Body of pancreas (tissue), 4 donors: ENCODE measurements around the gene NF1. TPM values are rescaled to one million over a fixed set of nuclear protein-coding genes. Genes with fewer than 3 reads are reported as not detected.

Experiments
- ATAC-seq: fragments of 150-250 bp; one replicate; pipeline ENCODE4 v1.9.1; 2016
- DNase-seq, 4 donors: peaks; one replicate each; pipeline ENCODE4 v3.0.0-alpha.2; 2019
- H3K27ac ChIP-seq, 4 donors: fragments of 200-600 bp; sonication (generic); 1 replicate in 3 of 4; 2 replicates in 1 of 4; pipeline versions ENCODE4 v1.5.1 to v1.6.1; 2016 to 2019; ENCODE audit warnings: mild to moderate bottlenecking in 1 of 4, mixed read lengths in 1 of 4, moderate library complexity in 1 of 4
- H3K27me3 ChIP-seq, 2 donors: fragments of 200-600 bp; sonication (generic); one replicate each; pipeline ENCODE4 v1.6.0; 2016; ENCODE audit warnings: mild to moderate bottlenecking in 1 of 2
- H3K36me3 ChIP-seq, 2 donors: fragments of 200-600 bp; sonication (generic); replicated peaks in 1 of 2; 2 replicates each; pipeline ENCODE4 v1.5.1; 2016; ENCODE audit warnings: low read depth in 2 of 2; ENCODE audit not compliant: insufficient read depth in 1 of 2
- H3K4me1 ChIP-seq: fragments of 200-600 bp; sonication (generic); one replicate; pipeline ENCODE4 v1.6.0; 2016
- H3K4me3 ChIP-seq, 2 donors: fragments of 200-600 bp; sonication (generic); 1 replicate in 1 of 2; 2 replicates in 1 of 2; pipeline ENCODE4 v1.5.1; 2016 to 2019
- H3K9me3 ChIP-seq, 3 donors: fragments of 200-600 bp; sonication (generic); 1 replicate in 2 of 3; 2 replicates in 1 of 3; pipeline ENCODE4 v1.5.1; 2016
- CTCF ChIP-seq, 7 experiments: fragments of 450-650 bp in 4 of 7; fragments of 200-600 bp in 3 of 7; sonication (generic) in 3 of 7; IDR thresholded peaks; one replicate each; pipeline ENCODE4 v1.5.1; 2016 to 2019; ENCODE audit warnings: antibody characterized with exemption in 7 of 7
- POLR2A ChIP-seq, 3 donors: fragments of 450-650 bp; IDR thresholded peaks; one replicate each; pipeline ENCODE4 v1.6.1; 2016; ENCODE audit warnings: antibody characterized with exemption in 3 of 3, mild to moderate bottlenecking in 2 of 3
- WGBS, 2 donors: methylation state at CpG; one replicate each; pipeline ENCODE4 v1.1.5; 2017; 5-methylcytosine and 5-hydroxymethylcytosine counted together
- intact Hi-C: fragments of 100-400 bp; cut with DNase I; formaldehyde crosslinking; loops from one replicate; pipeline ENCODE4 v1.15.1; 2023
- total RNA-seq, 2 donors: library from RNA; depleted of rRNA; stranded (reverse); fragments of >200 nt; gene quantifications; one replicate each; pipeline ENCODE4 v1.1.0, GENCODE V29; 2016

Gene NF1
- total RNA-seq, 2 donors from 2014 or later, result 54.7 to 57.1 TPM

- Histone ChIP-seq H3K36me3 (no peaks in the 10 kb centered on the region), H3K27ac (no peak overlapping the region), H3K4me3 (no peak overlapping the region), H3K9me3 (no peaks in the 10 kb centered on the region), H3K27me3 (no peaks in the 10 kb centered on the region), H3K4me1 (no peaks in the 10 kb centered on the region)
- no peak for DNase-seq
- WGBS, 2 donors, result 63 to 84% methylated on average over 2 of the region's 2 CpGs
- intact Hi-C loops, result no loop called here
- TF ChIP-seq POLR2A (IDR thresholded peaks at IDR 0.05) (no peak), CTCF (IDR thresholded peaks at IDR 0.05) (no peak)
- ATAC-seq, result no peak
These were observed 43.3 kb upstream of the NF1 start for GRCh38 chr17:31051506-31051905.

- intact Hi-C loops, result no loop called here
- peak; percentile 16 to 62 (median 40) for DNase-seq
- Histone ChIP-seq H3K4me3 (no peak overlapping the region), H3K36me3 (no peaks in the 10 kb centered on the region), H3K27ac (no peak overlapping the region), H3K4me1 (no peaks in the 10 kb centered on the region), H3K27me3 (no peaks in the 10 kb centered on the region), H3K9me3 (no peaks in the 10 kb centered on the region)
- ATAC-seq, result peak; percentile 68
- WGBS, 2 donors, result 62 to 81% methylated on average over 9 of the region's 9 CpGs
- TF ChIP-seq POLR2A (IDR thresholded peaks at IDR 0.05) (no peak), CTCF (IDR thresholded peaks at IDR 0.05) (no peak)
These were observed 42.4 kb upstream of the NF1 start for GRCh38 chr17:31052187-31052889.

GRCh38 chr17:31053071-31053470 is 41.7 kb upstream of the NF1 start:
- no peak overlapping the region for H3K4me3 ChIP-seq
- intact Hi-C loops, result no loop called here
- no peaks in the 10 kb centered on the region for H3K9me3 ChIP-seq
- TF ChIP-seq POLR2A (IDR thresholded peaks at IDR 0.05), result no peak
- no peak for TF ChIP-seq CTCF (IDR thresholded peaks at IDR 0.05)
- H3K27ac ChIP-seq, result no peak overlapping the region
- ATAC-seq, result no peak
- no peaks in the 10 kb centered on the region for H3K27me3 ChIP-seq
- no peak for DNase-seq
- no peaks in the 10 kb centered on the region for H3K4me1 ChIP-seq
- H3K36me3 ChIP-seq, result no peaks in the 10 kb centered on the region
- WGBS, 2 donors, result 94 to 97% methylated on average over 4 of the region's 4 CpGs

GRCh38 chr17:31054761-31055160 is 40.0 kb upstream of the NF1 start:
- Histone ChIP-seq H3K36me3 (no peaks in the 10 kb centered on the region), H3K27me3 (no peaks in the 10 kb centered on the region), H3K4me1 (no peaks in the 10 kb centered on the region), H3K4me3 (no peak overlapping the region), H3K27ac (no peak overlapping the region), H3K9me3 (no peaks in the 10 kb centered on the region)
- DNase-seq (no peak), ATAC-seq (no peak)
- TF ChIP-seq CTCF (IDR thresholded peaks at IDR 0.05) (no peak), POLR2A (IDR thresholded peaks at IDR 0.05) (no peak)
- intact Hi-C loops, result no loop called here
- 77 to 80% methylated on average over 3 of the region's 3 CpGs for WGBS, 2 donors

GRCh38 chr17:31058976-31059375 is 35.8 kb upstream of the NF1 start:
- 62 to 79% methylated on average over 2 of the region's 2 CpGs for WGBS, 2 donors

More at GRCh38 chr17:31058976-31059375, 35.8 kb upstream of the NF1 start:
- intact Hi-C loops, result no loop called here
- Histone ChIP-seq H3K27ac (no peak overlapping the region), H3K4me3 (no peak overlapping the region), H3K9me3 (no peaks in the 10 kb centered on the region), H3K27me3 (no peaks in the 10 kb centered on the region), H3K36me3 (no peaks in the 10 kb centered on the region), H3K4me1 (no peaks in the 10 kb centered on the region)
- no peak for DNase-seq
- no peak for ATAC-seq
- TF ChIP-seq CTCF (IDR thresholded peaks at IDR 0.05), result no peak
- no peak for TF ChIP-seq POLR2A (IDR thresholded peaks at IDR 0.05)
